Loucy (cell line): ENCODE measurements around the gene AGO3.

Source experiments
- CTCF ChIP-seq: fragments of 200-600 bp; sonication (generic); conservative IDR thresholded peaks from 2 replicates; pipeline ENCODE4 v1.5.1; 2014; ENCODE audit warnings: mild to moderate bottlenecking, antibody characterized with exemption, low read length
- EZH2phosphoT487 ChIP-seq: fragments of 200-600 bp; IDR thresholded peaks from 2 replicates; pipeline ENCODE4 v1.6.1; 2018; ENCODE audit warnings: antibody characterized with exemption, mild to moderate bottlenecking, moderate library complexity, borderline replicate concordance

- TF ChIP-seq CTCF (no peak), EZH2phosphoT487 (no peak)
Observed at GRCh38 chr1:35884934-35885333, 46.0 kb upstream of the AGO3 start.
